K562 (cell line): ENCODE data around the gene HSPB2. TPM values are rescaled to one million over a fixed set of nuclear protein-coding genes. Genes with fewer than 3 reads are reported as not detected.

Experiments
- ARID1B ChIP-seq: fragments of 450-650 bp; IDR thresholded peaks from 2 replicates; pipeline ENCODE4 v1.6.1; 2016; ENCODE audit warnings: antibody characterized with exemption, mild to moderate bottlenecking, inconsistent platforms
- CBFA2T3 ChIP-seq: fragments of 450-650 bp; IDR thresholded peaks from 2 replicates; pipeline ENCODE4 v1.6.1; 2017
- CBX3 ChIP-seq, 2 experiments: IDR thresholded peaks; 1 replicate in 1 of 2; 2 replicates in 1 of 2; pipeline ENCODE4 v1.6.1; 2012; ENCODE audit warnings: inconsistent platforms in 2 of 2, low read length in 2 of 2, borderline replicate concordance in 1 of 2, control low read depth in 1 of 2
- DPF2 ChIP-seq: fragments of 450-650 bp; IDR thresholded peaks from 2 replicates; pipeline ENCODE4 v1.6.1; 2016
- MXD1 ChIP-seq: fragments of 250-450 bp; sonication (Bioruptor Pico); IDR thresholded peaks from 2 replicates; pipeline ENCODE4 v1.8.0; 2021; ENCODE audit warnings: borderline replicate concordance, mild to moderate bottlenecking, moderate library complexity; ENCODE audit not compliant: poor library complexity, severe bottlenecking
- TCF3 ChIP-seq: sonication (generic); formaldehyde crosslinking; IDR thresholded peaks from 2 replicates; pipeline ENCODE4 v1.4.0; 2020; ENCODE audit warnings: mild to moderate bottlenecking, missing genetic modification reagents
- TEAD4 ChIP-seq, 2 experiments: sonication (generic) in 1 of 2; formaldehyde crosslinking in 1 of 2; IDR thresholded peaks; 2 replicates each; pipeline versions ENCODE4 v1.6.1 to v1.8.0; 2012 to 2022; ENCODE audit warnings: borderline replicate concordance in 1 of 2, inconsistent platforms in 1 of 2, low read length in 1 of 2, mild to moderate bottlenecking in 1 of 2, missing genetic modification reagents in 1 of 2
- polyA plus RNA-seq, 8 experiments: library from polyadenylated mRNA; depleted of rRNA in 4 of 8; stranded (reverse) in 5 of 8; unstranded in 3 of 8; fragments of >200 nt; fragmentation: Nextera tagmentation in 2 of 8; fragmentation: Illumina TruSeq in 1 of 8; extraction: Ambion mirVana in 2 of 8; extraction: Trizol in 1 of 8; gene quantifications; 2 replicates each; pipeline versions ENCODE4 v1.2.1 to v1.2.3, GENCODE V29; 2011 to 2014; ENCODE audit warnings: inconsistent platforms in 1 of 8, missing spikeins in 1 of 8
- total RNA-seq, 7 experiments: library from RNA; depleted of rRNA in 6 of 7; stranded (reverse); fragments of >200 nt in 6 of 7; fragmentation: Illumina TruSeq in 2 of 7; extraction: Trizol in 2 of 7; gene quantifications; 2 replicates each; pipeline versions ENCODE4 v1.2.1 to v1.2.3, GENCODE V29; 2011 to 2021; ENCODE audit warnings: low replicate concordance in 1 of 7
- TF ChIP-seq, protein P1 (sequence below): fragments of 450-650 bp; formaldehyde crosslinking; IDR thresholded peaks from 2 replicates; pipeline ENCODE4 v1.4.0; 2022; ENCODE audit warnings: mild to moderate bottlenecking, moderate library complexity
- TF ChIP-seq, protein P2 (sequence below): sonication (generic); IDR thresholded peaks from 2 replicates; pipeline ENCODE4 v1.6.1; 2016

Gene HSPB2
- total and polyA plus RNA-seq, 9 of the 15 experiments (the other 6 are each of a cell fraction or from before 2014, with no cell fraction given): 0.06 to 0.35 (median 0.11) TPM; not detected in 5

DNA sequence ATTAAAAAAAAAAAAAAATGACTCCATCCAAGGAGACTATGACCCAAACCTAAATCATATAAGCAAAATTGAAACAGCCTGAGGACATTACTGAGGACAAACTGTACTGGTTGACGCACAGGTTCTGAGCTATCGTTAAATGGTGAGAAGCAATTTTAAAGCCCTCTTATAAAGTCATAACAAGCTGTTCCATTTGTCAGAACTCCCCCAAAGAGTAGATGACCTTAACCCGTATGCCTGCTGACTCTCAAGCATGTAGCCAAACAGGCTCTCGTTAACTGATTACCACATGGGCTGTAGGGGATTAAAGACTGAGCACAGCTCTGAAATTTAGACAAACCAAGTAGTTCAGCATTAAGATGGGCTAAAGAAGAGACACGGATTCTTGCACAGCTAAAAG is 3.2 kb upstream of the HSPB2 start (continued):
- TF ChIP-seq, protein P1, sequence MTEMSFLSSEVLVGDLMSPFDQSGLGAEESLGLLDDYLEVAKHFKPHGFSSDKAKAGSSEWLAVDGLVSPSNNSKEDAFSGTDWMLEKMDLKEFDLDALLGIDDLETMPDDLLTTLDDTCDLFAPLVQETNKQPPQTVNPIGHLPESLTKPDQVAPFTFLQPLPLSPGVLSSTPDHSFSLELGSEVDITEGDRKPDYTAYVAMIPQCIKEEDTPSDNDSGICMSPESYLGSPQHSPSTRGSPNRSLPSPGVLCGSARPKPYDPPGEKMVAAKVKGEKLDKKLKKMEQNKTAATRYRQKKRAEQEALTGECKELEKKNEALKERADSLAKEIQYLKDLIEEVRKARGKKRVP (CRISPR knock-in tag): no peak
- TF ChIP-seq TCF3 (CRISPR knock-in tag): peak; percentile 66
- peak; percentile 34; the same call in 1 of the 2 replicates for TF ChIP-seq ARID1B
- TF ChIP-seq, protein P2, sequence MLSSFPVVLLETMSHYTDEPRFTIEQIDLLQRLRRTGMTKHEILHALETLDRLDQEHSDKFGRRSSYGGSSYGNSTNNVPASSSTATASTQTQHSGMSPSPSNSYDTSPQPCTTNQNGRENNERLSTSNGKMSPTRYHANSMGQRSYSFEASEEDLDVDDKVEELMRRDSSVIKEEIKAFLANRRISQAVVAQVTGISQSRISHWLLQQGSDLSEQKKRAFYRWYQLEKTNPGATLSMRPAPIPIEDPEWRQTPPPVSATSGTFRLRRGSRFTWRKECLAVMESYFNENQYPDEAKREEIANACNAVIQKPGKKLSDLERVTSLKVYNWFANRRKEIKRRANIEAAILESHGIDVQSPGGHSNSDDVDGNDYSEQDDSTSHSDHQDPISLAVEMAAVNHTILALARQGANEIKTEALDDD: peak; percentile 93
- TF ChIP-seq TEAD4 (IDR thresholded peaks at IDR 0.05; ENCODE audit: low read length): 0 out of 2 replicates have a peak, but pooled peaks have one; percentile 33
- no peak for TF ChIP-seq TEAD4 (CRISPR knock-in tag; IDR thresholded peaks at IDR 0.05; ENCODE audit: borderline replicate concordance)
- TF ChIP-seq DPF2: peak; percentile 52; the same call in 1 of the 2 replicates
- TF ChIP-seq CBX3 (IDR thresholded peaks at IDR 0.05; ENCODE audit: borderline replicate concordance in 1 of 2, low read length in 2 of 2): peak in 1 of 2 experiments; percentile 41; a peak in 1 of 3 replicates
- no peak for TF ChIP-seq MXD1 (CRISPR knock-in tag)
- TF ChIP-seq CBFA2T3: peak; percentile 77
